ENCODE data around the gene CUL1. TPM values are rescaled to one million over a fixed set of nuclear protein-coding genes. Genes with fewer than 3 reads are reported as not detected.

CUL1 gene
- total and polyA plus RNA-seq, 2 donors (not counting 3 experiments of a cell fraction or from before 2014, with no cell fraction given): 25.7 to 50.2 TPM

GRCh38 chr7:148790850-148791249 is 92.1 kb downstream of the CUL1 start:
- H3K79me2 ChIP-seq (ENCODE audit: control insufficient read depth, insufficient read depth, low read length): no peaks in the 10 kb centered on the region
- no peak overlapping the region for H3K9ac ChIP-seq (replicated peaks; ENCODE audit: extremely low read depth, insufficient read depth, low read length)
- dilution Hi-C loops (cut with MboI; ENCODE audit: extremely low pct_ligation_motif_present, low sequenced_read_pairs) (no loop called here), intact Hi-C loops (cut with micrococcal nuclease) (no loop called here)
- POLR2A ChIA-PET: no interaction called here
- H3K9me1 ChIP-seq (replicated peaks; ENCODE audit: control insufficient read depth, extremely low read depth, insufficient read depth, low read length): no peaks in the 10 kb centered on the region
- BruUV-seq (replicated peaks): no TSS peak
- no peak overlapping the region for H3K4me3 ChIP-seq (replicated peaks in 1 of 3; ENCODE audit: insufficient read depth in 1 of 3, low read depth in 1 of 3, low read length in 3 of 3)
- CTCF ChIA-PET: interaction anchor here (0.7 kb wide), 1 partner anchor 32 kb away, joined by 3 read pairs; no protein-coding TSS in a partner anchor
- H3K27ac ChIP-seq (ENCODE audit: insufficient read depth, low read depth, low read length): no peak overlapping the region
- TF ChIP-seq MAX (IDR thresholded peaks at IDR 0.05; ENCODE audit: insufficient read depth, insufficient read length) (no peak), GATA2 (IDR thresholded peaks at IDR 0.05; ENCODE audit: insufficient read depth, insufficient read length, low read depth, low read length) (no peak)
- H3K27me3 ChIP-seq (ENCODE audit: control insufficient read depth in 2 of 2, insufficient read depth in 2 of 2, low read length in 2 of 2): no peaks in the 10 kb centered on the region
- H3K4me1 ChIP-seq (ENCODE audit: control insufficient read depth, extremely low read depth, insufficient read depth, low read length): no peaks in the 10 kb centered on the region
- no peak overlapping the region for H3K4me2 ChIP-seq (ENCODE audit: insufficient read depth, low read length)
- H3K36me3 ChIP-seq (ENCODE audit: control insufficient read depth in 2 of 2, extremely low read depth in 1 of 2, insufficient read depth in 2 of 2, low read length in 2 of 2): peaks cover 23 to 31% of the 10 kb centered on the region in 2 experiments
- FAIRE-seq (no peak), DNase-seq (ENCODE audit: low read depth, low spot score) (no peak)
- H3K9me3 ChIP-seq (replicated peaks; ENCODE audit: control insufficient read depth, insufficient read depth, low read length): no peaks in the 10 kb centered on the region
- H2AFZ ChIP-seq (ENCODE audit: low read depth, low read length): no peak overlapping the region
- no peaks in the 10 kb centered on the region for H4K20me1 ChIP-seq (replicated peaks; ENCODE audit: control insufficient read depth, extremely low read depth, insufficient read depth, low read length)

- H3K9me3 ChIP-seq (replicated peaks; ENCODE audit: control insufficient read depth, insufficient read depth, low read length): no peaks in the 10 kb centered on the region
- BruUV-seq (replicated peaks): TSS peak; percentile 5
- H3K4me3 ChIP-seq (replicated peaks in 1 of 3; ENCODE audit: insufficient read depth in 1 of 3, low read depth in 1 of 3, low read length in 3 of 3): no peak overlapping the region
- CTCF ChIA-PET: interaction anchor here (0.7 kb wide), 1 partner anchor 31 kb away, joined by 3 read pairs; no protein-coding TSS in a partner anchor
- H3K36me3 ChIP-seq (ENCODE audit: control insufficient read depth in 2 of 2, extremely low read depth in 1 of 2, insufficient read depth in 2 of 2, low read length in 2 of 2): peaks cover 23 to 32% of the 10 kb centered on the region in 2 experiments
- no peaks in the 10 kb centered on the region for H3K4me1 ChIP-seq (ENCODE audit: control insufficient read depth, extremely low read depth, insufficient read depth, low read length)
- intact Hi-C loops (cut with micrococcal nuclease): no loop called here
- H3K9me1 ChIP-seq (replicated peaks; ENCODE audit: control insufficient read depth, extremely low read depth, insufficient read depth, low read length): no peaks in the 10 kb centered on the region
- DNase-seq (ENCODE audit: low read depth, low spot score): no peak
- no peak overlapping the region for H3K4me2 ChIP-seq (ENCODE audit: insufficient read depth, low read length)
- POLR2A ChIA-PET: no interaction called here
- H3K27ac ChIP-seq (ENCODE audit: insufficient read depth, low read depth, low read length): no peak overlapping the region
- H3K9ac ChIP-seq (replicated peaks; ENCODE audit: extremely low read depth, insufficient read depth, low read length): no peak overlapping the region
- FAIRE-seq: no peak
- no peaks in the 10 kb centered on the region for H4K20me1 ChIP-seq (replicated peaks; ENCODE audit: control insufficient read depth, extremely low read depth, insufficient read depth, low read length)
- TF ChIP-seq POLR2AphosphoS5 (IDR thresholded peaks at IDR 0.05; ENCODE audit: insufficient read depth, low read depth, low read length): no peak
- no peak for TF ChIP-seq CTCF (IDR thresholded peaks at IDR 0.05; ENCODE audit: extremely low read depth in 1 of 2, insufficient read depth in 1 of 2, low read depth in 1 of 2, low read length in 2 of 2)
- no peak for TF ChIP-seq GATA2 (IDR thresholded peaks at IDR 0.05; ENCODE audit: insufficient read depth, insufficient read length, low read depth, low read length)
- TF ChIP-seq EZH2 (IDR thresholded peaks at IDR 0.05; ENCODE audit: borderline replicate concordance, low read depth, low read length, severe bottlenecking): no peak
- TF ChIP-seq JUN (IDR thresholded peaks at IDR 0.05; ENCODE audit: borderline replicate concordance, insufficient read depth, insufficient read length, low read depth): no peak
- no peak for TF ChIP-seq MAX (IDR thresholded peaks at IDR 0.05; ENCODE audit: insufficient read depth, insufficient read length)
- TF ChIP-seq MYC (IDR thresholded peaks at IDR 0.05; ENCODE audit: low read depth, low read length): no peak
- no peak for TF ChIP-seq FOS (IDR thresholded peaks at IDR 0.05; ENCODE audit: borderline replicate concordance, insufficient read depth, low read length)
- no peak for TF ChIP-seq POLR2A (IDR thresholded peaks at IDR 0.05; ENCODE audit: low read depth, low read length)
- no peaks in the 10 kb centered on the region for H3K79me2 ChIP-seq (ENCODE audit: control insufficient read depth, insufficient read depth, low read length)
- dilution Hi-C loops (cut with MboI; ENCODE audit: extremely low pct_ligation_motif_present, low sequenced_read_pairs): no loop called here
- no peaks in the 10 kb centered on the region for H3K27me3 ChIP-seq (ENCODE audit: control insufficient read depth in 2 of 2, insufficient read depth in 2 of 2, low read length in 2 of 2)
- H2AFZ ChIP-seq (ENCODE audit: low read depth, low read length): no peak overlapping the region
Observed at GRCh38 chr7:148791546-148791945, 92.8 kb downstream of the CUL1 start.
